AG09309 (cell line): ENCODE data around the gene PHLPP1.

Source experiments
- DNase-seq: peaks from one replicate; pipeline ENCODE4 v3.0.0-alpha.2; 2010; ENCODE audit warnings: low read depth
- H3K4me3 ChIP-seq: 2 replicates; pipeline ENCODE4 v1.5.1; 2011; ENCODE audit warnings: mild to moderate bottlenecking, low read depth, low read length, moderate library complexity; ENCODE audit not compliant: control insufficient read depth
- CTCF ChIP-seq: IDR thresholded peaks from 2 replicates; pipeline ENCODE4 v1.5.1; 2011; ENCODE audit warnings: mild to moderate bottlenecking, low read depth, low read length, inconsistent platforms; ENCODE audit not compliant: insufficient read depth, control insufficient read depth; ENCODE audit errors: missing control alignments

The PHLPP1 gene

DNA sequence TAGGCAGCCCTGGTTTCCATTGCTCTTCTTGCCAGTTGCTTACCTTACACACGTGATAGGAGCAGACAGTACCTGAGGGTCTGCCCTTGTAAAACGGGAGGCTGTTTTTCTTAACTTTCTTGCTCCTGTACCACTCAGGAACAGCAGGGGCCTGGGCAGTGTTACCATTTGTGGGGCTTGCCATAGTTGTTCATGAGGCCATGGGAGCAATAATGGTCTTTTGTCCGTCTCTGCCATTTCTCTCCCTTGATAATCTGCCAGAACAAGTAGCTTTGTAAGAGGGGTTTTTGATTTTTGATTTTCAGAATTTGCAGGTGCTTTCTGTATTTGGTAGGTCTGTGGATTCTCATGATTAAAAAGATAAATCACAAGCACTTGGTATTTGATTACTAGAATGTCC lies 259.0 kb downstream of the PHLPP1 start:
- TF ChIP-seq CTCF = no peak
- no peak overlapping the region for H3K4me3 ChIP-seq
- DNase-seq = no peak

DNA sequence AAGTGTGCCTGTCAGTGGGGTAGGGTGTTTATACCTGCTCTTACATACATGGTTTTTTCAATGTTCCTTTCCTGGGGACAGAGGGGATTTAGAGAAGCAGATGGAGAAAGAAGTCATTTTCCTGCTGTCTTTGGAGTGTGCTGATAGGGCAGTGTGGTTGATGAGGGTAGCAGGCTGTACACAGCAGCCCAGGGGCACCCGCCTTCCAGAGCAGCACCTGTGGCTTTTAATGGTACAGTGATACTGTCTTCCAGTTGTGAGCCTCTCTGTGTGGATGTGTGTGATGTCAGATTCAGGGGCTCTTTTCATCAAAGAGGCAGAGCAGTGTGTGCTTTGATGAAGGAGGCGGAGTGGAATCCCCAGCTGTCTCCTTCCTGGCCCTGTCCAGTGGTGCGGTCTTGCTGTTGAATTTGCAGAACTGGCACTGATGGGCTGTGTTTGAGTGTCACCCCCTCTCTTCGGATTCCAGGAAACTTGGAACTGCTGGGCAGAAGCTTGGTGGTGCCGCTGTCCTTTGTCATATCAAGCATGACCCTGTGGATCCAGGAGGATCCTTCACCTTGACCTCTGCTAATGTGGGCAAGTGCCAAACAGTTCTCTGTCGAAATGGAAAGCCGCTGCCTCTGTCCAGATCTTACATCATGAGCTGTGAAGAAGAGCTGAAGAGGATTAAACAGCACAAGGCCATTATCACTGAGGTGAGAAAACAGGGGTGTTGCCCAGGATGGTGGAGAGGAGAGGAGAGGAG lies 259.8 kb downstream of the PHLPP1 start:
- no peak for DNase-seq
- no peak overlapping the region for H3K4me3 ChIP-seq
- TF ChIP-seq CTCF = no peak

- TF ChIP-seq CTCF = no peak
- H3K4me3 ChIP-seq = no peak overlapping the region
- DNase-seq = no peak
Measured at GRCh38 chr18:62975785-62976184, 260.4 kb downstream of the PHLPP1 start.

DNA sequence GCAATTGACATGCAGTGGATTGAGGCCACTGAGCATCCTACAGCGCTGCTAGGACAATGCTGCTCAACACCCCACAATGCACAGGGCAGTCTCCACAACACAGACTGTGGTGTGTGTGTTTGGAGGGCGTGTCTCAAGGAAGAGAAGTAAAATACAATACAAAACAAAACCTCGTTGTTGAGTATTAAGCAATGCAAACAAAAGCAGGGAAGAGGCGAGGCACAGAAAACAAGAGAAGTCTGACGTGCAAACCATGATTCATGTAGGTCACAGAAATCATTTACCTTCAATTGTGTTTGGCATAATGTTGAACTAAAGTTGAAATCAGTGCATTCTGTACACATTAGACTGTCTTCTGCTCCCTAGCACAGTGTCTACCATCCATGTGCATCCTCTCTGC lies 260.9 kb downstream of the PHLPP1 start:
- no peak for DNase-seq
- no peak overlapping the region for H3K4me3 ChIP-seq
- TF ChIP-seq CTCF = no peak

DNA sequence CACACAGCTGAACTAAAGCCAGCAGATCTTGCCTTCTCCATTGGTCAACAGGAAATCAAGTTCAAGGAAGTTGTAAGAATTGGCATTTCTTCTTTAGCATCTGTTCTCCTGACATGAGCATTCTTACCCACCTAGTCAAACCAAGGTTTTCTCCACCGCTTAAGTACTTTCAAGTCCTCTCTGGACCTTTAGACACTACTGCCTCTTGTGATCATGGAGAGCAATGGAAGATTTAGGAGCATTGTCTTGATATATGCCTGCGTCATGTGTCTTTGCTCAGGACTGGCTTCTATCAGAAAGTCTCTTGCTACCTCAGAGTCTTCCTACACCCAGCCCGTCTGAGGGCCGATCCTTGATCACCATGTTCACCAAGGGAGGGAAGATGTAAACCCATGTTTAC lies 262.2 kb downstream of the PHLPP1 start:
- no peak overlapping the region for H3K4me3 ChIP-seq
- no peak for DNase-seq
- no peak for TF ChIP-seq CTCF

DNA sequence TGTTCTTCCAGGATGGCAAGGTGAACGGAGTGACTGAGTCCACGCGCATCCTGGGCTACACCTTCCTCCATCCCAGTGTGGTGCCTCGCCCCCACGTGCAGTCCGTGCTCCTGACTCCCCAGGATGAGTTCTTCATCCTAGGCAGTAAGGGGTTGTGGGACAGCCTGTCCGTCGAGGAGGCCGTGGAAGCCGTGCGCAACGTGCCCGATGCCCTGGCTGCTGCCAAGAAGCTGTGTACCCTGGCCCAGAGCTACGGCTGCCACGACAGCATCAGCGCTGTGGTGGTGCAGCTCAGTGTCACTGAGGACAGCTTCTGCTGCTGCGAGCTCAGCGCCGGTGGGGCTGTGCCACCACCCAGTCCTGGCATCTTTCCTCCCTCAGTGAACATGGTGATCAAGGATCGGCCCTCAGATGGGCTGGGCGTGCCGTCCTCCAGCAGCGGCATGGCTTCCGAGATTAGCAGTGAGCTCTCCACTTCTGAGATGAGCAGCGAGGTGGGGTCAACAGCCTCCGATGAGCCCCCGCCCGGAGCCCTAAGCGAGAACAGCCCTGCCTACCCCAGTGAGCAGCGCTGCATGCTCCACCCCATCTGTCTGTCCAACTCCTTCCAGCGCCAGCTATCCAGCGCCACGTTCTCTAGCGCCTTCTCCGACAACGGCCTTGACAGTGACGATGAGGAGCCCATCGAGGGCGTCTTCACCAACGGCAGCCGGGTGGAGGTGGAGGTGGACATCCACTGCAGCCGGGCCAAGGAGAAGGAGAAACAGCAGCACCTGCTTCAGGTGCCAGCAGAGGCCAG lies 263.1 kb downstream of the PHLPP1 start:
- no peak for DNase-seq
- TF ChIP-seq CTCF = no peak

DNA sequence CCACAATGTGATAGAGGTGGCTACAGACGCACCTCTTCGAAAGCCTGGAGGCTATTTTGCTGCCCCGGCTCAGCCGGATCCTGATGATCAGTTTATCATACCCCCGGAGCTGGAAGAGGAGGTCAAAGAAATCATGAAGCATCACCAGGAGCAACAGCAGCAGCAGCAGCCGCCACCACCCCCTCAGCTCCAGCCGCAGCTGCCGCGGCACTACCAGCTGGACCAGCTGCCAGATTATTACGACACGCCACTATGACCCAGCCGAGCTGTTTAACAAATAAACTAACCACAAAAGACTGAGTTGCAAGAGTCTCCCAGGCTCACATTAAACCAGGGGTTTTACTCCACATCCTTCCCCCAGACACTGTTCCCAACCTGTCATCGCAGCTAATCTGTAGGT lies 263.8 kb downstream of the PHLPP1 start:
- DNase-seq = peak; percentile 77
- H3K4me3 ChIP-seq = no peak overlapping the region
- TF ChIP-seq CTCF = no peak

More for the DNA sequence above, 263.1 kb downstream of the PHLPP1 start:
- H3K4me3 ChIP-seq = no peak overlapping the region
